HepG2 (cell line): Measurements from ENCODE around the gene TTC23. TPM values are rescaled to one million over a fixed set of nuclear protein-coding genes. Genes with fewer than 3 reads are reported as not detected.

Source experiments
- ATAC-seq: fragments of 200-7000 bp; cut with Tn5 transposase; 3 replicates; pipeline ENCODE4 v1.9.1; 2020; ENCODE audit warnings: mild to moderate bottlenecking, moderate library complexity
- BruUV-seq: library from RNA; stranded (reverse); fragments of 400-500 nt; replicated peaks from 2 replicates; lab custom pipeline; 2021; lab: Mats Ljungman, UMichigan
- CTCF ChIA-PET: fragments of 300-600 bp; formaldehyde crosslinking; extraction: SDS; loops from one replicate; lab custom pipeline; 2021; ENCODE audit warnings: low total read pairs, inconsistent platforms, low intra/inter-chr PET ratio; lab: Yijun Ruan, JAX
- POLR2A ChIA-PET: fragments of 350-600 bp; sonication (Branson Sonifier 250); formaldehyde crosslinking; loops from one replicate; lab custom pipeline; 2020; ENCODE audit warnings: antibody characterized with exemption, inconsistent platforms; lab: Yijun Ruan, JAX
- DNase-seq: peaks from one replicate; pipeline ENCODE4 v3.0.0-alpha.2; 2015; ENCODE audit warnings: low spot score
- FAIRE-seq: peaks from 3 replicates; lab custom pipeline; 2011; peaks lifted over from hg19 to GRCh38; lab: Jason Lieb, UNC
- H2AFZ ChIP-seq: one replicate; pipeline ENCODE4 v1.6.1; 2011; ENCODE audit warnings: low read length, inconsistent platforms
- H3K27ac ChIP-seq: fragments of 300-600 bp; 3 replicates; pipeline ENCODE4 v1.8.0; 2011; ENCODE audit warnings: mixed run types, mild to moderate bottlenecking, mixed read lengths, low read length, inconsistent platforms; ENCODE audit not compliant: insufficient read depth; ENCODE audit errors: extremely low read length
- H3K27me3 ChIP-seq, 2 experiments: fragments of 200-600 bp in 1 of 2; 2 replicates in 1 of 2; 3 replicates in 1 of 2; pipeline versions ENCODE4 v1.6.0 to v1.8.0; 2011; ENCODE audit warnings: low read length in 2 of 2, mild to moderate bottlenecking in 2 of 2, moderate library complexity in 2 of 2, inconsistent platforms in 1 of 2; ENCODE audit not compliant: insufficient read depth in 2 of 2, control insufficient read depth in 1 of 2
- H3K36me3 ChIP-seq, 2 experiments: fragments of 200-600 bp in 1 of 2; replicated peaks in 1 of 2; 2 replicates in 1 of 2; 3 replicates in 1 of 2; pipeline versions ENCODE4 v1.5.1 to v1.8.0; 2011; ENCODE audit warnings: low read length in 2 of 2, inconsistent platforms in 1 of 2; ENCODE audit not compliant: insufficient read depth in 2 of 2, control insufficient read depth in 1 of 2
- H3K4me1 ChIP-seq: 2 replicates; pipeline ENCODE4 v1.5.1; 2012; ENCODE audit warnings: low read length, inconsistent platforms; ENCODE audit not compliant: insufficient read depth
- H3K4me2 ChIP-seq: 2 replicates; pipeline ENCODE4 v1.6.0; 2011; ENCODE audit warnings: low read depth, low read length, inconsistent platforms
- H3K4me3 ChIP-seq, 3 experiments: fragments of 200-600 bp in 1 of 3; sonication (generic), shearing (Covaris generic) in 1 of 3; replicated peaks in 1 of 3; 2 replicates each; pipeline ENCODE4 v1.5.1; 2011 to 2016; ENCODE audit warnings: low read length in 3 of 3, inconsistent platforms in 2 of 3, low read depth in 2 of 3, mild to moderate bottlenecking in 2 of 3, control low read depth in 1 of 3, mixed read lengths in 1 of 3; ENCODE audit not compliant: insufficient read depth in 1 of 3
- H3K79me2 ChIP-seq: one replicate; pipeline ENCODE4 v1.6.1; 2011; ENCODE audit warnings: low read length, inconsistent platforms; ENCODE audit not compliant: insufficient read depth
- H3K9ac ChIP-seq: 2 replicates; pipeline ENCODE4 v1.6.0; 2011; ENCODE audit warnings: mild to moderate bottlenecking, low read depth, low read length, inconsistent platforms; ENCODE audit not compliant: insufficient read depth
- H3K9me3 ChIP-seq: 2 replicates; pipeline ENCODE4 v1.5.1; 2012; ENCODE audit warnings: mild to moderate bottlenecking, low read length
- H4K20me1 ChIP-seq: 2 replicates; pipeline ENCODE4 v1.6.0; 2011; ENCODE audit warnings: inconsistent platforms, mild to moderate bottlenecking, low read length, moderate library complexity; ENCODE audit not compliant: insufficient read depth
- ATF6 ChIP-seq: sonication (generic); formaldehyde crosslinking; conservative IDR thresholded peaks from 2 replicates; pipeline ENCODE4 v1.4.0; 2020; ENCODE audit warnings: missing genetic modification reagents
- ELF4 ChIP-seq: sonication (generic); formaldehyde crosslinking; IDR thresholded peaks from 2 replicates; pipeline ENCODE4 v1.5.0; 2020; ENCODE audit warnings: missing genetic modification reagents, mild to moderate bottlenecking, moderate library complexity, borderline replicate concordance
- IRF1 ChIP-seq: sonication (generic); formaldehyde crosslinking; IDR thresholded peaks from 2 replicates; pipeline ENCODE4 v1.4.0; 2020; ENCODE audit warnings: low read depth, mild to moderate bottlenecking, missing genetic modification reagents
- IRF2 ChIP-seq: IDR thresholded peaks from 2 replicates; pipeline ENCODE4 v1.6.1; 2018; ENCODE audit warnings: missing genetic modification reagents, missing compliant biosample characterization
- MLXIP ChIP-seq: sonication (generic); formaldehyde crosslinking; IDR thresholded peaks from 2 replicates; pipeline ENCODE4 v1.9.0; 2021; ENCODE audit warnings: missing genetic modification reagents, borderline replicate concordance
- NCOA2 ChIP-seq: sonication (generic); formaldehyde crosslinking; IDR thresholded peaks from 2 replicates; pipeline ENCODE4 v1.8.0; 2022; ENCODE audit warnings: inconsistent platforms
- SNAPC5 ChIP-seq: sonication (generic); formaldehyde crosslinking; IDR thresholded peaks from 2 replicates; pipeline ENCODE4 v1.8.1; 2023; ENCODE audit warnings: mild to moderate bottlenecking, missing genetic modification reagents, borderline replicate concordance
- THAP11 ChIP-seq: IDR thresholded peaks from 2 replicates; pipeline ENCODE4 v1.6.1; 2016; ENCODE audit warnings: missing biosample characterization, missing genetic modification reagents
- ZBED4 ChIP-seq: sonication (generic); formaldehyde crosslinking; IDR thresholded peaks from 2 replicates; pipeline ENCODE4 v1.4.0; 2020; ENCODE audit warnings: missing genetic modification reagents, borderline replicate concordance
- ZNF362 ChIP-seq: sonication (generic); formaldehyde crosslinking; IDR thresholded peaks from 2 replicates; pipeline ENCODE4 v1.4.0; 2020; ENCODE audit warnings: missing genetic modification reagents, mild to moderate bottlenecking, borderline replicate concordance
- ZNF672 ChIP-seq: sonication (generic); formaldehyde crosslinking; IDR thresholded peaks from 2 replicates; pipeline ENCODE4 v1.8.1; 2022; ENCODE audit warnings: missing genetic modification reagents
- WGBS: methylation state at CpG from one replicate; pipeline ENCODE4 v1.1.6; 2017; ENCODE audit warnings: low lambda C conversion rate; 5-methylcytosine and 5-hydroxymethylcytosine counted together
- in situ Hi-C: cut with HindIII; loops from 2 replicates; pipeline ENCODE4 v1.10.0; 2017; ENCODE audit warnings: low pct_unique_long_range_greater_than_20kb; ENCODE audit not compliant: extremely low pct_ligation_motif_present
- intact Hi-C: fragments of 100-400 bp; cut with micrococcal nuclease; formaldehyde crosslinking; loops from one replicate; pipeline ENCODE4 v1.10.0; 2022; ENCODE audit not compliant: unreplicated experiment
- polyA plus RNA-seq, 8 experiments: library from polyadenylated mRNA; depleted of rRNA in 3 of 8; stranded (reverse) in 7 of 8; unstranded in 1 of 8; fragments of >200 nt; fragmentation: Illumina TruSeq in 4 of 8; extraction: Trizol in 4 of 8; gene quantifications; 2 replicates each; pipeline versions ENCODE4 v1.2.1 to v1.2.3, GENCODE V29; 2011 to 2016; ENCODE audit warnings: low read depth in 4 of 8, missing spikeins in 1 of 8, mixed read lengths in 1 of 8; ENCODE audit not compliant: insufficient read depth in 1 of 8
- total RNA-seq, 5 experiments: library from RNA; depleted of rRNA; stranded (reverse); fragments of >200 nt; fragmentation: Illumina TruSeq; extraction: Trizol; gene quantifications; 2 replicates each; pipeline ENCODE4 v1.2.3, GENCODE V29; 2016; ENCODE audit warnings: low read depth in 1 of 5

TTC23 gene
- total and polyA plus RNA-seq, 2 of the 13 experiments (the other 11 are each of a cell fraction or from before 2014, with no cell fraction given): 1.6 to 11.7 TPM

- no peak overlapping the region for H2AFZ ChIP-seq
- FAIRE-seq: no peak
- TF ChIP-seq IRF2 (CRISPR knock-in tag) (no peak), ELF4 (no peak), ZNF362 (no peak), NCOA2 (CRISPR knock-in tag) (no peak), IRF1 (CRISPR knock-in tag) (no peak), ZNF672 (no peak), ZBED4 (CRISPR knock-in tag) (no peak), SNAPC5 (no peak), MLXIP (CRISPR knock-in tag) (no peak), ATF6 (CRISPR knock-in tag) (no peak), THAP11 (no peak)
- H3K27ac ChIP-seq: no peak overlapping the region
- BruUV-seq: no TSS peak
- no peak overlapping the region for H3K4me3 ChIP-seq
- no peak overlapping the region for H3K4me2 ChIP-seq
- H3K9ac ChIP-seq: no peak overlapping the region
- no peaks in the 10 kb centered on the region for H3K79me2 ChIP-seq
- H3K27me3 ChIP-seq: no peaks in the 10 kb centered on the region
- ChIA-PET POLR2A (no interaction called here), CTCF (no interaction called here)
- no peak for DNase-seq
- no peaks in the 10 kb centered on the region for H3K9me3 ChIP-seq
- in situ Hi-C loops (no loop called here), intact Hi-C loops (no loop called here)
- H3K4me1 ChIP-seq: peaks cover 9% of the 10 kb centered on the region
- WGBS: 95% methylated on average over 2 of the region's 2 CpGs
- peaks cover 3% of the 10 kb centered on the region in 2 experiments; a peak in 3 of 5 replicates for H3K36me3 ChIP-seq
- no peaks in the 10 kb centered on the region for H4K20me1 ChIP-seq
- ATAC-seq: no peak
Measured at GRCh38 chr15:99151156-99151555, 98.2 kb downstream of the TTC23 start.
